ENCODE data around the gene IFITM1. TPM values are rescaled to one million over a fixed set of nuclear protein-coding genes. Genes with fewer than 3 reads are reported as not detected.
A peak's percentile ranks its signal among the peaks of the same experiment; 100 is the strongest.
"Not testable (repeated sequence)": the region's sequence is repeated elsewhere in the genome, so short reads cannot be mapped to it uniquely, and the experiment has no call there.

IFITM1 gene
- total RNA-seq, 1 donor from 2014 or later, result 38.2 TPM

GRCh38 chr11:316031-316701, 2.3 kb downstream of the IFITM1 start:
- H3K4me3 ChIP-seq (ENCODE audit: low read depth, low read length), result peak overlapping the region; percentile 29
- peaks cover 15% of the 10 kb centered on the region for H3K27me3 ChIP-seq (ENCODE audit: control insufficient read depth, insufficient read depth, low read length)
- DNase-seq (ENCODE audit: low read depth), result no peak
- TF ChIP-seq CTCF (IDR thresholded peaks at IDR 0.05; ENCODE audit: insufficient read depth, low read length, poor library complexity, severe bottlenecking), result no peak
- H3K36me3 ChIP-seq (ENCODE audit: control insufficient read depth, insufficient read depth, low read length), result peaks cover 2% of the 10 kb centered on the region

DNA sequence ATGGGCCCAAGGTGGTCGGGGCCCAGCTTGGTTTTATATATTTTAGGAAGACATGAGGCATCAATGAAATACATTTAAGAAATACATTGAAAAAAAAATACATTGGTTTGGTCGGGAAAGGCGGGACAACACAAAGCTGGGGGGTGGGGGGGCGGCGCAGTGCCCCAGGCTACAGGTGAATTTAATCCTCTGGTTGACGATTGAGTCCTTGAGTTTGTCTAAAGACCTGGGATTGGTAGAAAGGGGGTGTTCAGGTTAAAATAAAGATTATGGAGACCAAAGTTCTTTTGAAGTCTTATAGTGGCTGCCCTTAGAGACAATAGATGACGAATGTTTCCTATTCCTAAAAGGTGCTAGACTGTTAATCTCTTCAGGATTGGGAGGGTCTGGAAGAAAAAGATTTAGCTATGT, 3.1 kb downstream of the IFITM1 start:
- no peak for DNase-seq (ENCODE audit: low read depth)
- Histone ChIP-seq H3K27me3 (ENCODE audit: control insufficient read depth, insufficient read depth, low read length) (peaks cover 15% of the 10 kb centered on the region), H3K36me3 (ENCODE audit: control insufficient read depth, insufficient read depth, low read length) (peaks cover 2% of the 10 kb centered on the region), H3K4me3 (ENCODE audit: low read depth, low read length) (no peak overlapping the region)
- no peak for TF ChIP-seq CTCF (IDR thresholded peaks at IDR 0.05; ENCODE audit: insufficient read depth, low read length, poor library complexity, severe bottlenecking)

- not testable (repeated sequence) for DNase-seq (ENCODE audit: low read depth); H3K36me3 ChIP-seq (ENCODE audit: control insufficient read depth, insufficient read depth, low read length); H3K4me3 ChIP-seq (ENCODE audit: low read depth, low read length)
- peaks cover 15% of the 10 kb centered on the region for H3K27me3 ChIP-seq (ENCODE audit: control insufficient read depth, insufficient read depth, low read length)
Measured at GRCh38 chr11:317668-318404, 4.0 kb downstream of the IFITM1 start.

DNA sequence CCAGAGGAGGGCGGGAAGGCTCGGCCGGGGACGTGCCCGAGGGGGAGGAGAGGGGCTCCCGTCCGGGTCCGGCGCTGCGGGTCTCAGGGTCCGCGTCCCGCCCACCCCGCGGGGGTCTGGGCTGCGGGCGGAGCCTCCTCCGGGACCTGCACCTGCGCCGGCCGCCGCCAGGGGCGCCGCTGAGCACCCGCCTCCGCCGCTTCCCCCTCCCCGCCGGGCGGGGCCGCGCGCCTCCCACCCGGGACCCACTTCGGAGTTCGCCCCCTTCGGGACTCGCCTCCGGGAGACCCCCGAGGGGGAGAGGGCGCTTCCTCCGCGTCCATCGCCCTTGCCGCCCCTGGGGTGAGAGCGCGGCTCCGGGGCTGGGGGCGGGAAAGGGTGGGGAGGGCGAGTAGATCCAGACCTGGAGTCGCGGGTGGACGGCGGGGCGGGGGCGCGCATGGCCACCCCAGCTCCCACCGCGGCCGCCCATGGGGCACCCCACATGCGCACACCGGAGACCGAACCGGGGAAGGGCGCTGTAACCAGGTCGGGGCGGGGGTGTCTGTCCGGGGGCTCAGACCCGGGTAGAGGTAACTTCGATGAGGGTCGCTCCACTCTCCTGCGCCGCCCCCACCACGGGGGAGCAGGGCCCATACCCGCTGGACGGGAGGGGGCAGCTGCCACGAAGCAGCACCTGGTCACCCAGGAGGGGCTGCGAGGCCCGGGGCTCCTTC, 4.7 kb downstream of the IFITM1 start:
- DNase-seq (ENCODE audit: low read depth); H3K36me3 ChIP-seq (ENCODE audit: control insufficient read depth, insufficient read depth, low read length): not testable (repeated sequence)
- H3K4me3 ChIP-seq (ENCODE audit: low read depth, low read length), result peak overlapping the region; percentile 47
- peaks cover 15% of the 10 kb centered on the region for H3K27me3 ChIP-seq (ENCODE audit: control insufficient read depth, insufficient read depth, low read length)

DNA sequence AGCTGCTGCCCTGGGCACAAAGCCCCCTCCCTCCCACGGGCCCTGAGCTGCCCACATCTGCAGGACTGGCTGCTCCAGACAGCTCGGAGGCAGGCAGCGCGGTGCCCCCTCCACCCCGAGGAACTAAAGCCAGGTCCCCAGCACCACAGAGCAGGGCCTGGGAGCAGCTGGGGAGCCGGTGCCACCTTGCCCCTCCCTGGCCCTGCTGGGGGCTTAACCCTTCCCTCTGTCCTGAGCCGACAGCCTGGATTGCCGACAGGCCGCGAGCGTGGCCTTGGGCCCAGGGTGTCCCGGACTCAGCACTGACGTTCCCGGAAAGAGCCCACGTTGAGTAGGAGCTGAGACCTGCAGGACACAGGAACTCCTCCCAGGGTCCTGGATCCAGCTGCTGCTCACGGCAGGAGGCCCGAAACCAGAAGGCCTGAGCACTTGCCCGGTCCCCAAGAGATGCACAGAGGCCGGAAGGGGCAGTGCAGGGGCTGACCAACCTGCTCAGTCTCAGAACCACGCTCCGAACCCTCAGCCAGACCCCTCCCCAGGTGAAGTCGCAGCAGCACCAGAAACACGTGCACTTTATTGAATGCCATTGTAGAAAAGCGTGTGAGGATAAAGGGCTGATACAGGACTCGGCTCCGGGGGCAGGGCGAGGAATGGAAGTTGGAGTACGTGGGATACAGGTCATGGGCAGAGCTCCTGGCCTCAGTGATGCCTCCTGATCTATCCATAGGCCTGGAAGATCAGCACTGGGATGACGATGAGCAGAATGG, 5.5 kb downstream of the IFITM1 start:
- not testable (repeated sequence) for H3K36me3 ChIP-seq (ENCODE audit: control insufficient read depth, insufficient read depth, low read length); DNase-seq (ENCODE audit: low read depth)
- Histone ChIP-seq H3K27me3 (ENCODE audit: control insufficient read depth, insufficient read depth, low read length) (peaks cover 15% of the 10 kb centered on the region), H3K4me3 (ENCODE audit: low read depth, low read length) (peak overlapping the region; percentile 63)

DNA sequence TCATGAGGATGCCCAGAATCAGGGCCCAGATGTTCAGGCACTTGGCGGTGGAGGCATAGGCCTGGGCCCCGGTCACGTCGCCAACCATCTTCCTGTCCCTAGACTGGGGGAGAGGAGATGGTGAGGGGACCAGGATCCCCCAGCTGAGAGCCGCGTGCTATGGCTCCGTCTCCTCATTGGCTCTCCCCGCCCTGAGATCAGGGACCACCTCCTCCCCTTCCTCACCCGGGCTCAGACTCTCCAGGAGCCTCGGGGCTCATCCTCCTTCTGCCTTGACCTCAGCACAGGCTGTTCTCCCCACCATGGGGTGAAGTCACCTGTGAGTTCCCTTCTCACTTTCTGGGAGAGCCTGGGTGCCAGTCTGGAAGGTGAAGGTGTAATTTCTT, 6.0 kb downstream of the IFITM1 start:
- not testable (repeated sequence) for H3K36me3 ChIP-seq (ENCODE audit: control insufficient read depth, insufficient read depth, low read length); DNase-seq (ENCODE audit: low read depth)
- Histone ChIP-seq H3K4me3 (ENCODE audit: low read depth, low read length) (peak overlapping the region; percentile 63), H3K27me3 (ENCODE audit: control insufficient read depth, insufficient read depth, low read length) (peaks cover 15% of the 10 kb centered on the region)

GRCh38 chr11:324156-324555, 10.3 kb downstream of the IFITM1 start:
- no peak for DNase-seq (ENCODE audit: low read depth)
- peaks cover 2% of the 10 kb centered on the region for H3K36me3 ChIP-seq (ENCODE audit: control insufficient read depth, insufficient read depth, low read length)
- TF ChIP-seq CTCF (IDR thresholded peaks at IDR 0.05; ENCODE audit: insufficient read depth, low read length, poor library complexity, severe bottlenecking), result no peak
- no peaks in the 10 kb centered on the region for H3K27me3 ChIP-seq (ENCODE audit: control insufficient read depth, insufficient read depth, low read length)
- no peak overlapping the region for H3K4me3 ChIP-seq (ENCODE audit: low read depth, low read length)

GRCh38 chr11:324593-325517, 11.0 kb downstream of the IFITM1 start:
- H3K4me3 ChIP-seq (ENCODE audit: low read depth, low read length); H3K27me3 ChIP-seq (ENCODE audit: control insufficient read depth, insufficient read depth, low read length); H3K36me3 ChIP-seq (ENCODE audit: control insufficient read depth, insufficient read depth, low read length); DNase-seq (ENCODE audit: low read depth): not testable (repeated sequence)
